Stromal cell of bone marrow (primary cell): Measurements from ENCODE around the gene ERG.

Experiments used
- DNase-seq: peaks from one replicate; pipeline ENCODE4 v3.0.0-alpha.2; 2012; ENCODE audit warnings: low read depth

The ERG gene

GRCh38 chr21:38433471-38433870 lies 64.8 kb downstream of the ERG start:
- DNase-seq = no peak

GRCh38 chr21:38430401-38430984 lies 67.8 kb downstream of the ERG start:
- DNase-seq = no peak

GRCh38 chr21:38429011-38429410 lies 69.3 kb downstream of the ERG start:
- DNase-seq = no peak

GRCh38 chr21:38428211-38428610 lies 70.1 kb downstream of the ERG start:
- no peak for DNase-seq

GRCh38 chr21:38424305-38425019 lies 73.8 kb downstream of the ERG start:
- DNase-seq = no peak

GRCh38 chr21:38422082-38422481 lies 76.2 kb downstream of the ERG start:
- no peak for DNase-seq

GRCh38 chr21:38420140-38420539 lies 78.1 kb downstream of the ERG start:
- no peak for DNase-seq

- DNase-seq = no peak
These were observed 80.6 kb downstream of the ERG start for GRCh38 chr21:38417726-38418125.

- DNase-seq = no peak
These were observed 81.5 kb downstream of the ERG start for GRCh38 chr21:38416791-38417190.

- no peak for DNase-seq
These were observed 84.2 kb downstream of the ERG start for GRCh38 chr21:38413958-38414548.

- no peak for DNase-seq
These were observed 87.8 kb downstream of the ERG start for GRCh38 chr21:38410466-38410865.

- no peak for DNase-seq
These were observed 88.4 kb downstream of the ERG start for GRCh38 chr21:38409907-38410306.

- DNase-seq = no peak
These were observed 94.1 kb downstream of the ERG start for GRCh38 chr21:38404177-38404576.

- DNase-seq = no peak
These were observed 95.5 kb downstream of the ERG start for GRCh38 chr21:38402795-38403194.

GRCh38 chr21:38402291-38402690 lies 96.0 kb downstream of the ERG start:
- no peak for DNase-seq

GRCh38 chr21:38401191-38401926 lies 96.9 kb downstream of the ERG start:
- DNase-seq = no peak

- no peak for DNase-seq
These were observed 97.9 kb downstream of the ERG start for GRCh38 chr21:38400195-38400919.

GRCh38 chr21:38399103-38399502 lies 99.2 kb downstream of the ERG start:
- DNase-seq = no peak

- no peak for DNase-seq
These were observed 102.0 kb downstream of the ERG start for GRCh38 chr21:38396325-38396724.

GRCh38 chr21:38395581-38395980 lies 102.7 kb downstream of the ERG start:
- DNase-seq = no peak

- no peak for DNase-seq
These were observed 105.6 kb downstream of the ERG start for GRCh38 chr21:38392661-38393060.

GRCh38 chr21:38389896-38390295 lies 108.4 kb downstream of the ERG start:
- no peak for DNase-seq
